Endothelial cell of umbilical vein (primary cell): ENCODE measurements around the gene TBC1D25.

Experiments
- JUN ChIP-seq: IDR thresholded peaks from 2 replicates; pipeline ENCODE4 v1.6.1; 2011; ENCODE audit warnings: borderline replicate concordance, low read depth; ENCODE audit not compliant: insufficient read length, insufficient read depth
- TF ChIP-seq, protein P1 (sequence below), 2 donors: IDR thresholded peaks; 1 replicate in 1 of 2; 2 replicates in 1 of 2; pipeline ENCODE4 v1.5.1; 2011; ENCODE audit warnings: low read length in 2 of 2, mild to moderate bottlenecking in 2 of 2, moderate library complexity in 2 of 2, control low read depth in 1 of 2, inconsistent platforms in 1 of 2, low read depth in 1 of 2; ENCODE audit not compliant: insufficient read depth in 1 of 2; ENCODE audit errors: extremely low read depth in 1 of 2

DNA sequence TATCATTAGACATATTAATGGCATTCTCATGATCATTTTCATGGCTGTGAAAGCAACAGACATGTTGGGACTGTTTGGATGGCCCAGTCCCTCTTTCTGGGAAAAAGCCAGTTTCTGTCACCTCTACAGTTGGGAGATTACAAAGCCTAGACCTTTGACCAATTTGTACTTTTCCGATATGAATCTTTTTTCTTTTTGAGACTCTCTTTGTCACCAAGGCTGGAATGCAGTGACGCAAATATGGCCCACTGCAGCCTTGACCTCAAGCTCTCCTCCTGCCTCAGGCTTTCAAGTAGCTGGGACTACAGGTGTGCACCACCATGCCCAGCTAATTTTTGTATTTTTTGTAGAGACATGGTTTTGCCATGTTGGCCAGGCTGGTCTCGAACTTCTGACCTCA is 9.4 kb downstream of the TBC1D25 start:
- TF ChIP-seq, protein P1, sequence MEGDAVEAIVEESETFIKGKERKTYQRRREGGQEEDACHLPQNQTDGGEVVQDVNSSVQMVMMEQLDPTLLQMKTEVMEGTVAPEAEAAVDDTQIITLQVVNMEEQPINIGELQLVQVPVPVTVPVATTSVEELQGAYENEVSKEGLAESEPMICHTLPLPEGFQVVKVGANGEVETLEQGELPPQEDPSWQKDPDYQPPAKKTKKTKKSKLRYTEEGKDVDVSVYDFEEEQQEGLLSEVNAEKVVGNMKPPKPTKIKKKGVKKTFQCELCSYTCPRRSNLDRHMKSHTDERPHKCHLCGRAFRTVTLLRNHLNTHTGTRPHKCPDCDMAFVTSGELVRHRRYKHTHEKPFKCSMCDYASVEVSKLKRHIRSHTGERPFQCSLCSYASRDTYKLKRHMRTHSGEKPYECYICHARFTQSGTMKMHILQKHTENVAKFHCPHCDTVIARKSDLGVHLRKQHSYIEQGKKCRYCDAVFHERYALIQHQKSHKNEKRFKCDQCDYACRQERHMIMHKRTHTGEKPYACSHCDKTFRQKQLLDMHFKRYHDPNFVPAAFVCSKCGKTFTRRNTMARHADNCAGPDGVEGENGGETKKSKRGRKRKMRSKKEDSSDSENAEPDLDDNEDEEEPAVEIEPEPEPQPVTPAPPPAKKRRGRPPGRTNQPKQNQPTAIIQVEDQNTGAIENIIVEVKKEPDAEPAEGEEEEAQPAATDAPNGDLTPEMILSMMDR (IDR thresholded peaks at IDR 0.05; ENCODE audit: extremely low read depth in 1 of 2, insufficient read depth in 1 of 2, low read depth in 1 of 2, low read length in 2 of 2), result no peak
- TF ChIP-seq JUN, result no peak
